ENCODE results near the gene GPR146.
"Not testable (repeated sequence)": the region's sequence is repeated elsewhere in the genome, so short reads cannot be mapped to it uniquely, and the experiment has no call there.

DNA sequence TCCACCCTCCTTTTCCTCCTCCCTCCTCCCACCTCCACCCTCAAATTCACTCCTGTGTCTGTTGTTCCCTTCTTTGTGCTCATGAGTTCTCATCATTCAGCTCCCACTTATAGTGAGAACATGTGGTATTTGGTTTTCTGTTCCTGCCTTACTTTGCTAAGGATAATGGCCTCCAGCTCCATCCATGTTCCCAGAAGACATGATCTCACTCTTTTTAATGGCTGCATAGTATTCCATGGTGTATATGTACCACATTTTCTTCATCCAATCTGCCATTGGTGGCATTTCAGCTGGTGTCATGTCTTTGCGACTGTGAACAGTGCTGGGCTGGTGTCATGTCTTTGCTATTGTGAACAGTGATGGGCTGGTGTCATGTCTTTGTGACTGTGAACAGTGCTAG is 9.6 kb upstream of the GPR146 start:
- not testable (repeated sequence) for TF ChIP-seq CTCF, EP300, POLR2A (IDR thresholded peaks at IDR 0.05)
